Cardiac fibroblast (primary cell): ENCODE measurements around the gene KRIT1.

Source experiments
- DNase-seq, 2 donors: peaks; one replicate each; pipeline versions ENCODE4 v3.0.0 to v3.0.0-alpha.2; 2010; ENCODE audit warnings: low read depth in 2 of 2
- H3K4me3 ChIP-seq, 2 donors: replicated peaks in 1 of 2; 1 replicate in 1 of 2; 2 replicates in 1 of 2; pipeline ENCODE4 v1.5.1; 2011; ENCODE audit warnings: low read depth in 2 of 2, low read length in 2 of 2, mild to moderate bottlenecking in 2 of 2, moderate library complexity in 1 of 2
- CTCF ChIP-seq: IDR thresholded peaks from one replicate; pipeline ENCODE4 v1.5.1; 2011; ENCODE audit warnings: low read depth, mild to moderate bottlenecking, low read length, inconsistent platforms

Gene KRIT1

GRCh38 chr7:92282221-92282814 lies 36.6 kb upstream of the KRIT1 start:
- no peak overlapping the region for H3K4me3 ChIP-seq
- DNase-seq = no peak
- TF ChIP-seq CTCF = no peak

- no peak for DNase-seq
- H3K4me3 ChIP-seq = no peak overlapping the region
- no peak for TF ChIP-seq CTCF
Observed at GRCh38 chr7:92281031-92281430, 35.3 kb upstream of the KRIT1 start.

- no peak overlapping the region for H3K4me3 ChIP-seq
- DNase-seq = no peak
- no peak for TF ChIP-seq CTCF
Observed at GRCh38 chr7:92279396-92280031, 33.8 kb upstream of the KRIT1 start.

- no peak for TF ChIP-seq CTCF
- H3K4me3 ChIP-seq = no peak overlapping the region
- no peak for DNase-seq
Observed at GRCh38 chr7:92276460-92276864, 30.7 kb upstream of the KRIT1 start.

GRCh38 chr7:92275327-92275726 lies 29.6 kb upstream of the KRIT1 start:
- no peak overlapping the region for H3K4me3 ChIP-seq
- no peak for DNase-seq
- no peak for TF ChIP-seq CTCF

- H3K4me3 ChIP-seq = no peak overlapping the region
- no peak for TF ChIP-seq CTCF
- DNase-seq = no peak
Observed at GRCh38 chr7:92268921-92269320, 23.2 kb upstream of the KRIT1 start.
